HG03571 (cell line): ENCODE data around the gene CLCN5.
A peak's percentile ranks its signal among the peaks of the same experiment; 100 is the strongest.

Source experiments
- ATAC-seq: cut with Tn5 transposase; IDR thresholded peaks from one replicate; pipeline ENCODE4 v1.9.1; 2021; ENCODE audit not compliant: unreplicated experiment

Gene CLCN5

DNA sequence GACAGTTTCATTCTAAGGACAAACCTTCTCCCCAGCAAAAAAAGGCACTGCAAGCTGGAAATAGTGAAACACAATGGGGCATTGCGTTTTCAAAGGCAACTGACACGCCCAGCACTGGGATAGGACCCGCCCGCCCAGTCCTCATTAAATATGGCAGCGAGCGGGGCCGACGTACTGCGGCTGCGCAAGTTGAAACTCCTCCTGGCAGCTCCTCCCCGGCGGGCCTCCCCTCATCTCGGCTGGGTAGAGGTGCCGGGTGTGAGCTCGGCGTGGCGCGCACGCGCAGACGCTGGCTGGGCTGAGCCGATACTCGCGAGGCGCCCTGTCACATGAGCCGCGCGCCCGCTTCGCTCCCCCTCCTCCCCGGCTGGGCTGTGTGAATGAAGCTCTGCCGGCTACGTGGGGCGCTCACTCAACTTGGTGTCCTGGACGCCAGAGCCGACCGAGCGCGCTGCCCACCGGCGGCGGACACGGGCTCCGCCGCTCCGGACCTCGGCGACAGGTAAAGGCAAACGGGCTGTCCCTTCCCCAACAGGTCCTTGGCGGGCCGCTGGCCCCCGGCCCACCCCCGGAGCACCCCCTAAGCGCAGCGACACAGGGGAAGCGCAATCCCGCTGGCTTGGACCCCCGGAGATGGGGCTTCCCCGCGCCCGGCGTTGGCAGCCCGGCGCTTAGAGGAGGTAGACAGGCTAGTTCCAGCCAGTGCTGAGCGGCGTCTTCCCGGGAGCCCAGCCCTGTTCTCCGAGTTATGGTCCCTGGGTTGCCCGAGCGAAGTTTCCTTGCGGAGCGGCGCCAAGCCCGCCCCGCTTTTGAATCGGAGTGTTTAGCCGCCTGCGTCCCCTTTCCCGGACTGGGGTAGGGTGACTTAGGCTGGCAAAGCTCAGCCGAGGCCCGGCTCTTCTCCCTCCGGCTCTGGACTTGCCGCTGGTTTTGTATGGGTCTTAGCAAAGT is at the start of gene CLCN5:
TSS of gene CLCN5 (plus strand) at position 306 of the 951 bp plus-strand sequence. CDS start 2,703 bp downstream, outside the sequence.
- ATAC-seq, result peak; percentile 98

DNA sequence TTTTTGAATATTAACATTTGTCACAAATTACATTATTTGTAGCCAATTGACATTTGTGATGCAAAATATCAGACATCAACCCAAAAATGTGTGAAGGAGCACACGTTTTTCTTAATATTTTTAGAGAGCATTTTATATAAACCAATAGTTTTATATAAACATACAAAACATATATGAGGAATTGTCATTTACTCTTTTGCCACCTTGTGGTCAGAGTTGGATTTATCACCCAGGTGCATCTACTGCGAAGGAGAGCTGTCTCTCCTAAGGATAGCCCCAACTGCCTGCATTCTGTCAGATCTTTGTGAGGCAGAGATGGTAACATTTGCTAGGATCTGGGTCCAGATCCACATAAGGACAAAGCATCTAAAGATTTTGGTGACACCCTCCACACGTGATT is 45.6 kb upstream of the CLCN5 start:
- ATAC-seq, result no peak

GRCh38 chrX:49877397-49878101 is 44.8 kb upstream of the CLCN5 start:
- no peak for ATAC-seq

- no peak for ATAC-seq
Measured at GRCh38 chrX:49878128-49878833, 44.1 kb upstream of the CLCN5 start.

GRCh38 chrX:49878834-49879655 is 43.4 kb upstream of the CLCN5 start, which contains the start of gene USP27X:
Gene USP27X, plus strand, starts transcription at chrX:49879484. Its CDS starts 824 bp downstream, at chrX:49880308.
- ATAC-seq, result peak; percentile 95

- no peak for ATAC-seq
Measured at GRCh38 chrX:49879656-49880277, 42.6 kb upstream of the CLCN5 start.

DNA sequence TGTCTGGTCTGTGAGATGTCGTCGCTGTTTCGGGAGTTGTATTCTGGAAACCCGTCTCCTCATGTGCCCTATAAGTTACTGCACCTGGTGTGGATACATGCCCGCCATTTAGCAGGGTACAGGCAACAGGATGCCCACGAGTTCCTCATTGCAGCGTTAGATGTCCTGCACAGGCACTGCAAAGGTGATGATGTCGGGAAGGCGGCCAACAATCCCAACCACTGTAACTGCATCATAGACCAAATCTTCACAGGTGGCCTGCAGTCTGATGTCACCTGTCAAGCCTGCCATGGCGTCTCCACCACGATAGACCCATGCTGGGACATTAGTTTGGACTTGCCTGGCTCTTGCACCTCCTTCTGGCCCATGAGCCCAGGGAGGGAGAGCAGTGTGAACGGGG is 41.7 kb upstream of the CLCN5 start:
- ATAC-seq, result no peak

- no peak for ATAC-seq
Measured at GRCh38 chrX:49884290-49884862, 38.0 kb upstream of the CLCN5 start.

DNA sequence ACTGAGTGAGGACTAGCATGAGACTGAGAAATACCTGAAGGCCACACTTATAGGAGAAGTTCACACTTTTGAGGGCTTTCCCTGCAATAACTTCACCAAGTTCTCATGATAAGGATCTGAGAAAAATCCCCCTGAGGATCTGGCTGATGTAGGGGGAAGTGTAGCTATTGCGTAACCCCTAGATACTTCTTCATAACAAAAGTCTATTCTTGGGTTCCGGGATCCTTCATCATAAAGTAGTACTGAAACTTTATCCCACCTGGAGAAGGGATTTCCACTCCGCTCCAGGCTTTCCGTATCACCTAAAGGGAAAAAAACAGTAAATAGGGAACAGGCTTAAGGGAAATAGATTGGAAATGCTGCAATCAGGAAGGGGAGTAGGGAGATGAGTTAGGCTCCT is 29.9 kb upstream of the CLCN5 start:
- ATAC-seq, result no peak

DNA sequence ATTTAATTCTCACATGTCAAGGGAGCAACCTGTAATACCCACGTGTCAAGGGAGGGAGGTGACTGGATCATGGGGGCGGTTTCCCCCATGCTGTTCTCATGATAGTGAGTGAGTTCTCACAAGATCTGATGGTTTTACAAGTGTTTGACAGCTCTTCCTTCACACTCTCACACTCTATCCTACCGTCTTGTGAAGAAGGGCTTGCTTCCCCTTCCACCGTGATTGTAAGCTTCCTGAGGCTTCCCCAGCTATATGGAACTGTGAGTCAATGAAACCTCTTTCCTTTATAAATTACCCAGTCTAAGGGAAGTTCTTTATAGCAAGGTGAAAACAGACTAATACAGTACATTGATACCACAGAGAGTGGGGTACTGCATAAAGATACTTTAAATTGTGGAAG is 25.4 kb upstream of the CLCN5 start:
- no peak for ATAC-seq

DNA sequence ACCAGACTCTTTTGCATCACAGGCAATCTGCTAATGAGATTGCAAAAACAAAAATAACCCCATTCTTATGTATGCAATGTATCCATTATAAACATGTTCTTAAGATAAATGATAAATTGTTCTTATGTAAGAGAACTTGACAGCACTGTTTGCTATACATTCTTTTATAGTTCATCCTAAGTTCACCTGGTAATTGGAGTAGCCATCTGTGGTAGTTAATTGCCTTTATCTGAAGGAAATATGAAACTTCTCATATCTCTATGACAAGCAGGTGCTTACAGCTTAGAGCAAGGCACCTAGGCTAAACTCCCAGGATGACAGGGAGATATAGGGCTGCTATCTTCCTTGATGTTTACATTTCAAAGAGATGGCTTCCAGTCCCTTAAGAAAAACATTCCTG is 21.3 kb upstream of the CLCN5 start:
- no peak for ATAC-seq

DNA sequence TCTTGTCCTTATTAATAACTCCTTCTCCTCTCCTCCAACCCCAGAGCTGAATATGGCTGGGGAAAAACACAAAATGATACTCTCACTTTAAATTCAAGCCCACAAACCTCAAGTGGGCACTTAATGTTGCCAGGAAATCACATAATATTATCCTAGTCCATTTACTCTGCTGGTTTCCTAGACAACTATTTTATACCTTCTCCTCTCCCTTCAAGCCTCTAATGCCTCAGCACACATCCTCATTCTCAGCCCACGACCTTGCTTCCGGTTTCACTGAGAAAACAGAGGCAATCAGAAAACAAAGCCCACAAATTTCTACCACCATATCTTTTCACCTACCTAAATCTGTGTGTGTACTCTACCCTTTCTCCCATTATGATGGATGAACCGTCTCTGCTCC is 12.1 kb upstream of the CLCN5 start:
- no peak for ATAC-seq

DNA sequence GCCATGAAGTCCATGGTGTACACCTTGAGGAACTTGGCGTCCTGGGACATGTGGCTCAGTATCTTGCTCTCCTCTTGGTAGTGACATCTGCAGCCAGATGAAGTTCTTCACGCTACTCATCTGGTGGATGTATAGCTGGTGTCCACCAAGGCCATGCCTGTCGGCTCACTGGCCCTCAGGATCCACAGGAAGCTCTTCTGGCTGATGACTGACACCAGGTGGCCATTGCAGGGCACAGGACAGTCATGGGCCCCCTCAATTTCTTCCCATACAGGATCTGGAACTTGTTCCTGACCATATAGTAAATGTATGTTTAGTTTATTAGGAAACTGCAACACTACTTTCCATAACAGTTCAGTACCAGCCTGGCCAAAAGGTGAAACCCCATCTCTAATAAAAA is 10.3 kb upstream of the CLCN5 start:
- no peak for ATAC-seq

DNA sequence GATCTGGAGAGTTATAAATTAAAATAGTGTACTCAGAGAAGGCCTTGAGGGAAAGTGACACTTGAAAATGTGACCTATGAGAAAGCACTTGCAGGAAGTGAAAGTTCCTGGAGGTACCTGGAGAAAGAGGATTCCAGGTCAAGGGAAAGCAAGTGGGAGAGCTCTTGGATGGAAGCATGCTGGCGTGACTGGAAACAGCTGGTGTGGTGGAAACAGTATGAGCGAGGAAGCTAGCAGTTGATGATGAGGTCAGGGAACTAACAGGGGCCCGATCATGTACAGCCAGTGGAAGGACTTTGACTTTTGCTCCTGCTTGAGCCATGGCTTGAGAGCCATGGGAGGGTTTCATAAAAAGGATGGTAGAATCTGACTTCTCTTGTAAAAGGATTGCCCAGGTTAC is 9.5 kb upstream of the CLCN5 start:
- no peak for ATAC-seq

GRCh38 chrX:49915361-49916222 is 6.8 kb upstream of the CLCN5 start:
- ATAC-seq, result no peak

- no peak for ATAC-seq
Measured at GRCh38 chrX:49919617-49920016, 2.8 kb upstream of the CLCN5 start.

- ATAC-seq, result no peak
Measured at GRCh38 chrX:49921109-49921508, 1.3 kb upstream of the CLCN5 start.

DNA sequence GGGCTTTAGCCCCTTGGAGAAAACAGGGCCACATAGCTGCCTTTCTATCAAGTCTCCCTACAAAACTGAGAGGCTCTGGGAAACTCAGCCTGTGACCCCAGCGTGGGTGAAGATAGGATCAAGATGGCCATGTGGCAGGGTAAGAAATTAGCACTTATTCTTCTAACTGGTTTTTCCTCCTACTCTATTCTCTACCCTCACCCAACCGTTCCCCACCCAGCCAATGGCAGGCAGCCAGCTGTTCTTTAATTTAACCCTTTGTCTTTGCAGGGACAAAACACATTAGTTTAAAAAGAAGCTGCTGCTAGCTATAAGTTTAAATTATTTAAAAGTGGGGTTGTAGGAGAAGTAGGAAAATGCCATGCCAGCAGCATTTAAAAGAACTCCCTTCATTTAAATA is 2.8 kb downstream of the CLCN5 start:
- ATAC-seq, result no peak

GRCh38 chrX:49930039-49930438 is 7.6 kb downstream of the CLCN5 start:
- ATAC-seq, result no peak
